AG10803 (cell line): ENCODE measurements around the gene PSPC1.
"Not testable (repeated sequence)": the region's sequence is repeated elsewhere in the genome, so short reads cannot be mapped to it uniquely, and the experiment has no call there.

Source experiments
- DNase-seq: peaks from one replicate; pipeline ENCODE4 v3.0.0; 2010; ENCODE audit warnings: low read depth
- H3K4me3 ChIP-seq: 2 replicates; pipeline ENCODE4 v1.5.1; 2011; ENCODE audit warnings: mild to moderate bottlenecking, low read length, control low read depth
- CTCF ChIP-seq: conservative IDR thresholded peaks from 2 replicates; pipeline ENCODE4 v1.5.1; 2011; ENCODE audit warnings: mild to moderate bottlenecking, low read length, control low read depth, inconsistent platforms

PSPC1 gene

DNA sequence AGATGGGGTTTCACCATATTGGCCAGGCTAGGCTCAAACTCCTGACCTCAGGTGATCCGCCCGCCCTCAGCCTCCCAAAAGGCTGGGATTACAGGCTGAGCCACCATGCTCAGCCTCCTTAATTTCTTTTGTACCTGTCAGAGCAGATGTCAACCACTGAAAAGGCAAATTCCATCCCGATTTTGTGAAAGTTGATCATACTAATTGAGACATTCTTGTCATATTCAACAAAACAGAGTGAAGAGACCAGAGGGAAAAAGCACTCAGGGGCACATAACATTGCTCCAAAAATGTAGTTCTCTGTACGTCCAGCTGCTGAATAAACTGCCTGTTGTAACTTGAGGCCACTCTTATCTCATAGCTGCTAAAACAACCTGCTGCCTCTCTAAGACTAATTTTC lies 27.4 kb upstream of the PSPC1 start:
- H3K4me3 ChIP-seq = no peak overlapping the region
- no peak for DNase-seq
- TF ChIP-seq CTCF = no peak

- no peak for TF ChIP-seq CTCF
- no peak overlapping the region for H3K4me3 ChIP-seq
- DNase-seq = no peak
Measured at GRCh38 chr13:19805765-19806164, 23.0 kb upstream of the PSPC1 start.

DNA sequence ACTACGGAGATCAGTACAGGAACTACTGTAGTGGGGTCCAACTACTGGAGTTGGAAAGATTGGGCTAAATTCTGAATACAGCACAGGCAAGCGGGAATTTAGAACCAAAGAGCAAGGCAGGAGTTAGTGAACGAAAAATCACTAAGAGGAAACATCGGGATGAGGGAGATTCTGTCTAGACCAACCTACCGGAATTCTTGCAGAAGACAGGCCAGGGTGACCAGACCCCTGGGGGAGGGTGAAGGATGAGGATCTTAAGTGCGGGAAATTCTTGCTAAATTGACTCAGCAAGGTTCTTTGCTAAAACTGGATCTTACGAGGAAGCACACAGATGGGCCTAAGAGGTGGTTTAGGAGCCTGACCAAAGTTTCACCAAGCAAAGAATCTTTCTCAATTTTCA lies 13.2 kb upstream of the PSPC1 start:
- no peak overlapping the region for H3K4me3 ChIP-seq
- no peak for DNase-seq
- no peak for TF ChIP-seq CTCF

DNA sequence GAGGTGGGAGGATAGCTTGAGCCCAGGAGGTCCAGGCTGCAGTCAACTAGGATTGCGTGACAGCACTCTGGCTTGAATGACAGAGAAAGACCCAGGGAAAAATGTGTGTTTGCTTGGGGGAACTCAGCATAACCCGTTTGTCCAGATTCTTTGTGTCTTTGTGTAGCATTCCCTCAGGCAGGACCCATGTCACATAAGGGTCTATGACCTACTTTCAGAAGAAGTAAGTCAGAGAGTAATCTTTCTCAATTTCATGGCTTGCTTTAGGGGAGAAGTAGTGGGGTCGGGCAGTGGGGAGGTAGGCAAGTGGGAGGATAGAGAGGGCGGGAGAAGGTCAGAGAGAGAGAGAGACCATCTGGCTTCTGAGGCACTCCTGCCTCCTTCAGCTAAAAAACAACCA lies 11.9 kb upstream of the PSPC1 start:
- no peak for TF ChIP-seq CTCF
- no peak overlapping the region for H3K4me3 ChIP-seq
- DNase-seq = no peak

DNA sequence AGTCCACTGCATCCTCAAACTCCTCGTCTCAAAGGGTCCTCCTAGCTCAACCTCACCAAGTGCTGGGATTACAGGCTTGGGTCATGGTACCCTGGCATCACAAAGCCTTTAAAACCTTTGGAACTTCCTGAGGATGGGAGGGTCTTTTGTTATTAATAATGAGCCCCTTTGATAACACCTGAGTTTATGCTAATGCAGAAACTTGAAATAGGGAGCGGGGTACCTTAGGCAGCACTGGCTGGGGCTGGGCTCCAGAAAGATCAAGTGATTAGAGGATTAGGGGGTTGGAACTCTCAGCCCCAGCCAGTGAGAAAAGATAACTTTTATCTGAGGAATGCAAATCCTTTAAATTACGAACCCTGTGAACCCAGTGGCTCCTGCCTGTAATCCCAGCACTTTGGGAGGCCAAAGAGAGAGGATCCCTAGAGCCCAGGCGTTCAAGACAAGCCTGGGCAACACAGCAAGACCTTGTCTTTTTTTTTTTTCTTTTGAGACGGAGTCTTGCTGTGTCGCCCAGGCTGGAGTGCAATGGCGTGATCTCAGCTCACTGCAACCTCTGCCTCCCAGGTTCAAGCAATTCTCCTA lies 9.3 kb upstream of the PSPC1 start:
- H3K4me3 ChIP-seq = no peak overlapping the region
- no peak for DNase-seq
- TF ChIP-seq CTCF = no peak

DNA sequence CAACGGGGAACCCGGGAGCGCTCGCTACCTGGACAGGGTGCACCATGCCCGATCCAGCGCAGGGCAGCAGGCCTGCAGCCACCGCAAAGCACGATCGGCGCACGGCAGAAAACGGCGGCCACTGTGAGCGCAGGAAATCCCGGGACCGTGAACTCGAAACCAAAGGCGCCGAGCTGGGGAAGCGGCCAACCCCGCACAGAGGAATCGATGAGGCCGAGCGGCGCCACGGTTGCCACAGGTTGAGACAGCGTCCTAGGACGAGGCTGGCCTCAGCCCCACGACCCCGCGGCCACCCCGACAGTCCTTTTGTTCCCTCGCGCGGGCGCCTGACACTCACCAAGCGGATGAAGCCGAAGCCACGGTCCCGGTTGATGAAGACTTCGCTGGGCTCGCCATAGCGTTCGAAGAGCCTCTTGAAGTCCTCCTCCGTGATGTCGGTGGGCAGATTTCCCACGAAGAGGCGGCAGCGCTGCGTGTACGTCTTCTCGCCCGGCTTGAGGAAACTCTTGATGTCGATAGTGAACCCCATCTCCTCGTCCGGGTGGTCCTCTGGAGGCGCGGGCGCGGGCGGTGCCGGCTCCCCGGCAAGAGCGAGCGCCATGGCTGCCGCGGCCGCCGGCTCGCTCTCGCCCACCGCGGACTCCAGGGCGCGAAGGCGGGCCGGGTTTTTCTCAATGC lies 557 bp downstream of the PSPC1 start:
- TF ChIP-seq CTCF = no peak
- DNase-seq = peak; percentile 51
- H3K4me3 ChIP-seq = peak overlapping the region; percentile 96

DNA sequence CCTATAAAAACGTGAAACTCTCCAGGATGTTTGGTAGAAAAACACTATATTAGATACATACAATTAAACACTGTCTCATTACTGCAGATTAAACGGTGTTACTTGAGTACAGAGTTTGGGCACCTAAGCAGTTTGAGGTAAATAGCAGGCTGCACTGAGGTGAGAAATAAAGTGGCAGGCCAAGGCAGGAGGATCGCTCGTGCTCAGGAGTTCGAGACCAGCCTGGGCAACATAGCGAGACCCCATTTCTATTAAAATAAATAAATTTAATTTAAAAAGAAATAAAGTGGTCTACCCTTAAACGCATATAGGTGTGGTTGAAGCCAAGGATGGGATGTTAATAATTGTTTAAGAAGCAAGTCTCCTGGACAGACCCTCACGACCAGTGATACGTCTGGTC lies 1.2 kb downstream of the PSPC1 start:
- peak overlapping the region; percentile 96 for H3K4me3 ChIP-seq
- TF ChIP-seq CTCF = no peak
- DNase-seq = no peak

DNA sequence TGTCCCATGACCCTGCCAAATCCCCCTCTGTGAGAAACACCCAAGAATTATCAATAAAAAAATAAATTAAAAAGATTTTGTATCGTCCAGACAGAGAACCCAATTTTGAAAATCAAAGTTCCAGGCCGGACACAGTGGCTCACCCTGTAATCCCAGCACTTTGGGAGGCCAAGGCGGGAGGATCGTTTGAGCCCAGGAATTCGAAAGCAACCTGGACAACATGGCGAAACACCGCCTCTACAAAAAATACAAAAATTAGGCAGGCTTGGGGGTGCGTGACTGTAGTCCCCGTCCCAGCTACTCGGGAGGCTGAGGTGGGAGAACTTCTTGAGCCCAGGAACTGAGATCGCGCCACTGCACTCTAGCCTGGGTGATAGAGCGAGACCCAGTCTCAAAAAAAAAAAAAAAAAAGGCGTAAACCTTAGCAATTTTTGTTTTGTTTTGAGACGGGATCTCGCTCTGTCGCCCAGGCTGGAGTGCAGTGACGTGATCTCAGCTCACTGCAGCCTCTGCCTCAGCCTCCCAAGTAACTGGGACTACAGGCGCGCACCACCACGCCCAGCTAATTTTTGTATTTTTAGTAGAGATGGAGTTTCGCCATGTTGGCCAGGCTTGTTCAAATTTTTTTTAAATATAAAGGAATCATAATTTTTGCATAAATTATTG lies 1.9 kb downstream of the PSPC1 start:
- H3K4me3 ChIP-seq = peak overlapping the region; percentile 96
- not testable (repeated sequence) for DNase-seq
